Spleen (tissue), 7 donors: Measurements from ENCODE around the gene SLC9C2.

Experiments used
- POLR2A ChIP-seq, 3 donors: fragments of 450-650 bp; IDR thresholded peaks; one replicate each; pipeline ENCODE4 v1.5.1; 2017; ENCODE audit warnings: antibody characterized with exemption in 3 of 3, mild to moderate bottlenecking in 1 of 3
- TF ChIP-seq, protein P1 (sequence below), 11 experiments: fragments of 200-600 bp in 7 of 11; fragments of 450-650 bp in 4 of 11; sonication (generic) in 4 of 11; IDR thresholded peaks in 8 of 11; conservative IDR thresholded peaks in 3 of 11; 1 replicate in 7 of 11; 2 replicates in 4 of 11; pipeline versions ENCODE4 v1.4.0 to v1.8.0; 2016 to 2021; ENCODE audit warnings: antibody characterized with exemption in 11 of 11, inconsistent platforms in 4 of 11, mild to moderate bottlenecking in 1 of 11
- donor health status: DM: no; HTN: no; CAD: no; lungs with moderate emphysema.
- donor health status: DM: no; HTN: no; CAD: no.
- donor health status: DM: no; HTN: no; CAD: no.

DNA sequence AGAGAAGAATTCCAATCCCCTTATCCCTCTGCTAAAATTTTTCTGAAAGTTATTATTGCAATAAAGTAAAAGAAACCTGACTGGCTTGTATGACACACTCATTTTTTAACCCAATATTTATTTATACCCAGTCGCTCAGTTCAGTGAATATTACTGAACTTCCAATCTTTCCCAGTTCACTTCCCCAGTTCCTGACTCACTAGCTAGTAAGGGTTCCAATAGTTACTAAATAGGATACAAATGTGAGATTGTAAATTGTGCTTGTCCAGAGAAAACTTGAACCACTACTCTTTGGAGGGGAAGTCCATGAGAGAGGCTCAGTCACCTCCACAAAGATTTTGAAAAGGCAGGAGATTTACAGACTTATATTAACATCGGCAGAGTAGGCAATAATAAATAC, 94.3 kb downstream of the SLC9C2 start:
- TF ChIP-seq, protein P1, sequence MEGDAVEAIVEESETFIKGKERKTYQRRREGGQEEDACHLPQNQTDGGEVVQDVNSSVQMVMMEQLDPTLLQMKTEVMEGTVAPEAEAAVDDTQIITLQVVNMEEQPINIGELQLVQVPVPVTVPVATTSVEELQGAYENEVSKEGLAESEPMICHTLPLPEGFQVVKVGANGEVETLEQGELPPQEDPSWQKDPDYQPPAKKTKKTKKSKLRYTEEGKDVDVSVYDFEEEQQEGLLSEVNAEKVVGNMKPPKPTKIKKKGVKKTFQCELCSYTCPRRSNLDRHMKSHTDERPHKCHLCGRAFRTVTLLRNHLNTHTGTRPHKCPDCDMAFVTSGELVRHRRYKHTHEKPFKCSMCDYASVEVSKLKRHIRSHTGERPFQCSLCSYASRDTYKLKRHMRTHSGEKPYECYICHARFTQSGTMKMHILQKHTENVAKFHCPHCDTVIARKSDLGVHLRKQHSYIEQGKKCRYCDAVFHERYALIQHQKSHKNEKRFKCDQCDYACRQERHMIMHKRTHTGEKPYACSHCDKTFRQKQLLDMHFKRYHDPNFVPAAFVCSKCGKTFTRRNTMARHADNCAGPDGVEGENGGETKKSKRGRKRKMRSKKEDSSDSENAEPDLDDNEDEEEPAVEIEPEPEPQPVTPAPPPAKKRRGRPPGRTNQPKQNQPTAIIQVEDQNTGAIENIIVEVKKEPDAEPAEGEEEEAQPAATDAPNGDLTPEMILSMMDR (IDR thresholded peaks at IDR 0.05 in 8 of 11, conservative IDR thresholded peaks at IDR 0.05 in 3 of 11): no peak
- no peak for TF ChIP-seq POLR2A (IDR thresholded peaks at IDR 0.05)
